Measurements from ENCODE around the gene ATXN2.

GRCh38 chr12:111435661-111436201 is 163.4 kb downstream of the ATXN2 start:
- TF ChIP-seq POLR2A (IDR thresholded peaks at IDR 0.05; ENCODE audit: low read depth, low read length) (no peak; the same call in 1 of the 2 replicates), POLR2AphosphoS5 (IDR thresholded peaks at IDR 0.05; ENCODE audit: low read depth, low read length) (peak; percentile 27; the same call in 1 of the 2 replicates), TAF1 (IDR thresholded peaks at IDR 0.05; ENCODE audit: low read depth, low read length) (no peak), SPI1 (IDR thresholded peaks at IDR 0.05; ENCODE audit: low read depth, low read length) (no peak), PAX5 (IDR thresholded peaks at IDR 0.05; ENCODE audit: insufficient read depth, low read length, severe bottlenecking) (no peak), POU2F2 (IDR thresholded peaks at IDR 0.05; ENCODE audit: low read depth, low read length) (no peak)
